ENCODE results near the gene COL1A1.

GRCh38 chr17:50221266-50221863 lies 19.9 kb upstream of the COL1A1 start:
- TF ChIP-seq CTCF (IDR thresholded peaks at IDR 0.05) (no peak), EZH2 (IDR thresholded peaks at IDR 0.05) (no peak)

Measured in neural progenitor cell (in vitro differentiated cells).